KOPT-K1 (cell line): ENCODE data around the gene CLEC16A.

Source experiments
- H3K27ac ChIP-seq: fragments of 200-600 bp; sonication (generic); 2 replicates; pipeline ENCODE4 v1.5.1; 2016; ENCODE audit warnings: antibody characterized with exemption, mild to moderate bottlenecking, low read depth, low read length; ENCODE audit not compliant: poor library complexity, severe bottlenecking
- H3K36me3 ChIP-seq: fragments of 200-600 bp; sonication (generic); 2 replicates; pipeline ENCODE4 v1.5.1; 2017; ENCODE audit warnings: antibody characterized with exemption, mild to moderate bottlenecking, low read length, moderate library complexity; ENCODE audit not compliant: insufficient read depth
- H3K9me3 ChIP-seq: fragments of 200-600 bp; sonication (generic); 2 replicates; pipeline ENCODE4 v1.5.1; 2017; ENCODE audit warnings: antibody characterized with exemption, low read length, mild to moderate bottlenecking; ENCODE audit not compliant: insufficient read depth, poor library complexity, severe bottlenecking

The CLEC16A gene

DNA sequence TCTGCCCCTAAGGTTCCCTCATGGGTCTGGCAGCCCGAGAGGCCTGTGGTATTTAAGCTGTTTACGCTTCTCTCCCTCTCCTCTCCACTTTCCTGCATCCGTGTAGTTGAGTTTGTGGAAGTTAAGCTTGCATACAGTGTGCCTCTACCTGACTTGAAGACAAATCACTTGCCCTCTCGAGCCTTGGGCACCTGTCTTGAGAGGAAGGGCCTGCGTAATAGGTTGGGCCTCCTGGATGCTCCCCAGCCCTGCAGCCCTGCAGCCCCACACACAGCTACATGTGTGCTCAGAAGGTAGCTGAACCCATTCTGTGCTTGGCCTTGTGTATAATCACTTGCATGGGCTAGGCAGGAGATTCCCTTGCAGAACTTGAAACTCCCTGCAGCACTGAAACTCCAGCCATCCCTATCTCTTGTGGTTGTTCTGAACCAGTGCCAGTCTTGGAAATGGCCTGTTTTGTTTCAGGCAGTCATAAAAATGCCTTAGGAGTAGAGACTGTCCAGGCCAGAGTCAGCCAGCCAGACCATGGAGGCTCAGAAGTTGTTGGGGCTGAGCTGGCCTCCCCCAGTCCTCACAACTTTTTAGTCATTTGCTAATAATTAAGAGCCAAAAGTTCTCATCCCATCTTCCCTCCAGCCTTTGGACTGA, 134.6 kb downstream of the CLEC16A start:
- Histone ChIP-seq H3K27ac (peak overlapping the region; percentile 68), H3K9me3 (no peaks in the 10 kb centered on the region), H3K36me3 (peaks cover 15% of the 10 kb centered on the region; the same call in 1 of the 2 replicates)

DNA sequence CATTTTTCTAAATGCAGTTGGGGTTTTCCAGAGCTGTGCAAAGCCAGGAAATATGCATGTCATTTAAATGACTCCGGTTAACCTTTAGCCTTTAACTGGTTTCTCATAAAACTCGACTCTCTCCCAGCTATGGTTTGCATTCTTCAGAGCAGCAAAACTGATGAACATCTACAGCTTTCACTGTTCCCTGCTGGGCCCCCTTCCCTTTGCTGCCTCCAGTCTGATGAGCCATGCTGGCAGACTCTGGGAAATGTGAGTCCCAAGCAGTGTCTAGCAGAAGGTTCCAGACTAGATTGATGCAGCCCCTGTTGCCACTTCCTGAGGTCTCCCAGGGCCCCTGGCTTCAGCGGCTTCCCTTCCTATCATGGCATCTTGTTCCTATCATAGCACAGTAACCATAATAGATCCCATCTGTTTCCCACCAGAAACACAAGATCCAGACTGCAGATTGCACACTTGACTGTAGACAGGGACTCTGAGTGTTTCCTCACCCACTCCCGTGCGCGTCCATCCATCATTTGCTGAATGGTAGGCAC, 135.4 kb downstream of the CLEC16A start:
- peak overlapping the region; percentile 68 for H3K27ac ChIP-seq
- H3K36me3 ChIP-seq, result peaks cover 15% of the 10 kb centered on the region; the same call in 1 of the 2 replicates
- H3K9me3 ChIP-seq, result no peaks in the 10 kb centered on the region

DNA sequence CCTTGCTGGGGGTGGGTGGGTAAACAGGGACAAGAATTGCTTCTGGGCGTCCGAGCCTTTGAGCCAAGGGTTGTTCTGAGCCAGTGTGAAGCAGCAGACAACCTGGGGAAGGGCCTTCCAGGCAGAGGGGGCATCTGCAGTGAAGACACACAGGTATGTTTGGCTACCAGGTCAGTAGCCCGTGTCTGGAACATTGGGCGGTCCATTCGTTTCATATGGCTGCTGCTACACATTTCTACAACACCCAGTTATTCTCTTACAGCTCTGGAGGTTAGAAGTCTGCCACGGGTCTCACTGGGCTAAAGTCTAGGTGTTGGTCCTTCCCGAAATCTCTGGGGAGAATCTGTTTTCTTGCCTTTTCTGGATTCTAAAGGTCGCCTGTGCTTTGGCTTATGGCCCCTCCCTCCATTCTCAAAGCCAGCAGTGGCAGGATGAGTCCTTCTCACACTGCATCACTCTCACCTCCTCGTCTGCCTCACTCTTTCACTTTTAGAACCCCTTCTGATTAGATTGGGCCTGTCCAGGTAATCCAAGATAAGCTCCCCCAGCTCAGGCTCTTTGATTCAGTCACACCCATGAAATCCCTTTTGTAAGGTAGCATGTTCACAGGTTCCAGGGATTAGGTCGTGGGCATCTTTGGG, 136.1 kb downstream of the CLEC16A start:
- no peaks in the 10 kb centered on the region for H3K9me3 ChIP-seq
- peak overlapping the region; percentile 68 for H3K27ac ChIP-seq
- H3K36me3 ChIP-seq, result peaks cover 15% of the 10 kb centered on the region; the same call in 1 of the 2 replicates

DNA sequence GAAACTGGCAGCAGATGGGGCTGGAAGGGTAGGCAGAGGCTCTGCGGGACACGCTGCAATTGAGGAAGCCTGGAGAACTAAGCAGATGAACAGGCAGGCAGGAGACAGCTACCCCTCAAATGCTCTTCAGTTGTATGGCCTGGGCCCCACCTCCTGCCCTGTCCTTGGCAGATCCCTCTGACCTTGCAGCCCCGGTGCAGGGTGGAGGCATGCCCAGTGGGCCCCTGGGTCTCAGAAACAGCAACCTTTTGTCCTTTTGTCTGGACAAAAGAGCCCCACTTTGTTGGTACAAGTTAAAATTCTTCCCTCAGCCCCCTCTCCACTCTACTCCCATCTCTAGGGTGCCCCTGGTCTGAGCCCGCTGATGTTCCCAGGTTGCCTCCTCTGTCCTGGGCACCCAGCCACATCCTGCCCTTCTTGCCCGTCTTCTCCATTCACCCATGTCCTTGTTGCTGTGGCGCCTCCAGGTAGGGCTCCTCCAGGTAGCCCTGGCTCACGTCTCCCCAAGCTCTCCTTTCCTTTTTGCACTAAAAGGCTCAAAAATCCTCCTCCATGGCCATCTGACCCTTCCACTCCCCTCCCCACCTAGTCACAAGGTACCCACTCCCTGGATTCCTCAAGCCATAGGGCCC, 136.8 kb downstream of the CLEC16A start:
- no peaks in the 10 kb centered on the region for H3K9me3 ChIP-seq
- peak overlapping the region; percentile 68 for H3K27ac ChIP-seq
- H3K36me3 ChIP-seq, result peaks cover 15% of the 10 kb centered on the region; the same call in 1 of the 2 replicates

DNA sequence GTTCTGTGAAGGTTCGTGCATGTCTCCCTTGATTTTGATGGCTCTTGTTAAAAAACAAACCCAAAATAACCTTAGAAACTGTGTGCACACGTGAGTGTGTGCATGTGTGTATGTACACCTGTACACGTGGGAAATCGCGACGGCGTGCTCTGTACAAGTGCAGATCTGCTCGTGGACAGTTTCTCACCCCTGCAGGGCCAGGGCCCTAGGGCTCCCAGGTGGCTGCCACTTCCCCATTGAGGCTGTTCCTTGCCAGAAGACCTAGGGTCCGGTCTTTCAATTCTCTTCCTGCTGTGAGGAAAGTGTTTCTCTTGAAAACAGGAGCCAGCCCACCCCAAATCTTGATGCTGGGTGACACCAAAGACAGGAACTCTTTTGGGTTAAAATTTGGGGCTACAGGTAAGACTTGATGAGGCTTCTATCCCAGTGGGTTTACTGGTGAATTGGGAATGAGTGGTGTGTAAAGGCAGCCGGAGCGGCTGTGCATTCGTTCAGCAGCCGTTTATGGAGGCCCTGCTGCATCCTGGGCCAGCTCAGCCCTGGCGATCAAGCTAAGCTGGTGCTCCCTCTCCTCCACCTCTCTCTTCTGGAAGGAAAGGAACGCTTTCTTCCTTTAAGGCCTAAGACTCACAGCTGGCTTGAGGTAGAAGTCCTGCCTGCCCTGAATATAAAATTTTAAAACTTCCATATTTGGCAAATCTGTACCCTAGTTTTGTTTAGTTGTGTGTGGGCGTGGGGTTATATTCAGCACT, 137.9 kb downstream of the CLEC16A start:
- peak overlapping the region; percentile 42 for H3K27ac ChIP-seq
- peaks cover 15% of the 10 kb centered on the region; the same call in 1 of the 2 replicates for H3K36me3 ChIP-seq
- H3K9me3 ChIP-seq, result no peaks in the 10 kb centered on the region

DNA sequence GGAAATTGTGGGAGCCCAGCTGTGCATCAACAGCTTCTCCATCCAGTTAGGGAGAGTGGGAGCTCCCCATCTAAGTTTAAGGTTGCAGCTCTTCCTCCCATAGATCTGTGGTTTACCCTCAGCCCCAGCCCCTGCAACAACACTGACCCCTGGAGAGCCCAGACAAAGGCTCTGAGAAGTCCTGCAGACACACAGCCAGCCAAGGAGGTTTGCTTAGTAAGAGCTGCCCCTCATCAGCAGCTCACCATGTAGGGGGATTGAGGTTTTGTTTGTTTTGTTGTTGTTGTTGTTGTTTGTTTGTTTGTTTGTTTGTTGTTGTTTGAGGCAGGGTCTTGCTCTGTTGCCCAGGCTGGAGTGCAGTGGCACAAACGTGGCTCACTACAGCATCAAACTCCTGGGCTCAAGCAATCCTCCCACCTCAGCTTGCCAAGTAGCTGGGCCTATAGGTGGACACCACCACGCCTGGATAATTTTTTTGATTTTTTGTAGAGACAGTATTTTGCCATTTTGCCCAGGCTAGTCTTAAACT, 138.6 kb downstream of the CLEC16A start:
- peaks cover 15% of the 10 kb centered on the region; the same call in 1 of the 2 replicates for H3K36me3 ChIP-seq
- H3K9me3 ChIP-seq, result no peaks in the 10 kb centered on the region
- peak overlapping the region; percentile 42 for H3K27ac ChIP-seq

DNA sequence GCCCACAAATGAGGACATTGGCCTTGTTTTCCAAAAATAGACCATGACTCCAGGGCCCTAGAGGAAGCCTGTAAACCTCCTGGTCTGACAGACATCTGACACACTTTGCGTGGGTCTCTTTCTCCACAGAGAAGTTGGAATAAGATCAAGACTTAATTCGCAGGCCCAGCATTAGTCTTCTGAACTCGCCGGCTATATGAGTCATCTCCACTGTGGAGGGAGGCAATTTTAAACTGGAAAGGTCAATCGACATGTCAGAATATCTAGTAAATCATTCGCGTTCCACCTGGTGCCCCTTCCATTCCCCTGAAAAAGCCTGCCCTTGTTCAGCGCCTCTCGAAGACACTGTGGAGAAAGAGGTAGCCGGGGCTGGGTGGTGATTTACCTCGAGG, 140.1 kb downstream of the CLEC16A start:
- H3K36me3 ChIP-seq, result peaks cover 15% of the 10 kb centered on the region; the same call in 1 of the 2 replicates
- H3K9me3 ChIP-seq, result no peaks in the 10 kb centered on the region
- peak overlapping the region; percentile 100 for H3K27ac ChIP-seq

DNA sequence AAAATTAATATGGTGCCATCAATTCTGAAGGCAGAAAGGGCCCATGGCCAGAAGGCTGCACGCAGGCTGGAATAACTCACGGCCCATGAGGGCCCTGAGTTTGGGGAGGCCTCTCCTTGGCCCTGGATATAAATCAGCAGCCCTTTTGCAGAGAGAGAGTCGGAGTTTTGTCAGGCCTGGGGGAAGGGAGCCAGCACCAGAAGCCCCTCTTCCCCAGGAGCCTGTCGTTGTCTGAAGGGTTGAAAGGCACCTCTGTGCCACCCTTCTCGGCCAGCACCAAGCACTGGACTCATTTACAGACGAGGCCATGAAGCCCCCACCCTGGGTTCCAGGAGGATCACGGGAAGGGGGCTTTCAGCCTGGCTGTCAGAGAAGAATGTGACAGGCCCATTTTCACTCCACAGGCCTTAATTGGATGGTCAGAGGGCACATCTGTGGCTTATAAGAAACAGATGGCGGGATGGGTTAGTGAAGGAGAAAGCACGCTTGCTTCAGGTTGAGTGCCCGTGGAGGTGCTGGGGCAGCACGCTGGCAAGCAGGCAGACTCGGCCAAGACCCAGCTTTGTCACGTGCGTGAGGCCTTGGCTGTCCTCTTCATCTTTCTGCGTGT, 140.6 kb downstream of the CLEC16A start:
- Histone ChIP-seq H3K36me3 (peaks cover 13% of the 10 kb centered on the region; the same call in 1 of the 2 replicates), H3K27ac (peak overlapping the region; percentile 100), H3K9me3 (no peaks in the 10 kb centered on the region)

DNA sequence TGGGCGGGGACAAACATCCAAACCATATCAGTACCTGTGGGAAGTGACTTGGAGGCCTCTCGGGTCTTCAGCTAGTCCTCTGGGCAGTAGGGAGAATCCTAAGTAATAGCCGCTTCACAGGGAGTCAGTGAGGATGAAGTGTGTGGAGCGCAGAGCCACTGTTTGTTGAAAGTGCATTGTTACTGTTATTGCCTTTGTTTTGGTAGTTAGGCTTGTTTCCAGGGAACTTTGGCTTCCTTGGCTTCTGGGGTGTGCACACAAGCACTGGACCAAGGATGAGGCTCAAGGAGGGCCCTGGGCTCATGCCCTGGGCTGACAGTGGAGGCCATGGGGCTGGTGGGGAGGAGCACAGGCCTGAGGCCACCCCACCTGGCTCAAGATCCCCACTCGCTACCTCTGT, 141.6 kb downstream of the CLEC16A start:
- Histone ChIP-seq H3K27ac (peak overlapping the region; percentile 100), H3K36me3 (0 out of 2 replicates have a peak, but pooled peaks cover 4% of the 10 kb centered on the region), H3K9me3 (no peaks in the 10 kb centered on the region)

DNA sequence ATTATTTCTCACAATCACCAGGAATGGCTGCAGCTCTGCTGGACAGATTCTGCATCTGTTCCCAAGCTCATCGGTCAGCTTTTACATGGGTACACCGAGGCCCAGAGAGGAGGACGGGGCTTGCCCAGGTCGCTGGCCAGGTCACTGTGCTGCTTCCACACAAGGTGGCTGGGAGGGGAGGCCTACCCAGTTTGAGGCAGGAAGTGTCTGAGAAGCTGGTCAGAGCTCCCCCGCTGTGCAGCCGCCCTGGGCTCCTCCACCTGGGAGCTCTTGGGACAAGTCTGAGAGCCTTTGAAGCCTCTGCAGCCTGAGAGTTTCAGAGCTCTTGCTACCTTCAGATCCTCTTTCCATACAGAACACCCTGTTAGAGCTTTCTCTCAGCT, 143.3 kb downstream of the CLEC16A start:
- H3K36me3 ChIP-seq, result peaks cover 8% of the 10 kb centered on the region; the same call in 1 of the 2 replicates
- H3K9me3 ChIP-seq, result no peaks in the 10 kb centered on the region
- H3K27ac ChIP-seq, result peak overlapping the region; percentile 100

DNA sequence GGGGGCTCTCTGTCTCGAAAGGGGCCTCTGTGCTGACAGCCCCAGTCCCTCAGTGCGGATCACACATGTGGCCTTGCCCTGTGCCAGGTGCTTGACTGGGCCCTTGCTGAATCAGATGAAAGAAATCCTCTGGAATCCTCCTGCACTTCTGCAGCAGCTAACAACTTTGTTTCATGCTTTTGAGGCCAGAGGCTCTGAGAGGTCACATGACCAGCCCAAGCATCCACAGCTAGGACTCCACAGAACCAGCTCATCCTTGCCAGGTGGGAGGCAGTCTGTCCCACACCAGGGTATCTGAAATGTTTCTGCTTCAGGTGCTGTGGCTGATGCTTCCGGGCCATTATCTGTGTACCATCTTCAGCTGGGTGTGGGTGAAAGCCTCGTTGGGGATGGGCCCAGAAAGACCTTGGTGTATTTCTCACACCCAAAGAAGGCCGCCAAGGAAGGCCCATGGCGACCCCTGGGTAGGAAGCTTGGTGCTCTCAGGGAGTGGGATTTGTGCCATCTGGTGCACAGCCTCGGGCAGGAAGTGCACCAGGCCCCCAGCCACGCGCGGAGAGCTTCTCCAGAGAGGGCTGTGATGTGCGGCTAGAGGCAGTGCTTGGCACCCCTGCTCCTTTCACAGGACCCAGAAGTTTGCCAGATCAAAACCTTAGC, 143.8 kb downstream of the CLEC16A start:
- H3K9me3 ChIP-seq, result no peaks in the 10 kb centered on the region
- peak overlapping the region; percentile 100 for H3K27ac ChIP-seq
- peaks cover 8% of the 10 kb centered on the region; the same call in 1 of the 2 replicates for H3K36me3 ChIP-seq

DNA sequence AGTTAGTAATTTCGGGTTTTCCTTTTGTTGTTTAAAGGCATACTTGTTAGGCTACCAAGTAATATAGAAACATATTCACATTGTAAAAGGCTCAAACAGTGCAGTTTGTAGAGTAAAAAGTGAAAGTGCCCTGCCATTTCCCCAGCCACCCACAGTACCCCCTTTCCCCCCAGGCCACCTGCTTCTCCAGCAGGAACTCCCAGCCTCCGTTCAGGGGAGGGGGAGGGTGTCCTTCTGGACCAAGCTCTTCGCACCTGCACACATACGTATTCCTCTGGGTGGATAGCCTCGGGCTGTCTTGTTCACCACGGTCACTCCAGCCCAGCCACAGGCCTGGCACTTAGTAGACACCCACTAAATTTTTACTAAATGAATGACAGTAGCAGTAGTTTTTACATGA, 144.5 kb downstream of the CLEC16A start:
- H3K27ac ChIP-seq, result peak overlapping the region; percentile 100
- H3K36me3 ChIP-seq, result peaks cover 8% of the 10 kb centered on the region; the same call in 1 of the 2 replicates
- H3K9me3 ChIP-seq, result no peaks in the 10 kb centered on the region

DNA sequence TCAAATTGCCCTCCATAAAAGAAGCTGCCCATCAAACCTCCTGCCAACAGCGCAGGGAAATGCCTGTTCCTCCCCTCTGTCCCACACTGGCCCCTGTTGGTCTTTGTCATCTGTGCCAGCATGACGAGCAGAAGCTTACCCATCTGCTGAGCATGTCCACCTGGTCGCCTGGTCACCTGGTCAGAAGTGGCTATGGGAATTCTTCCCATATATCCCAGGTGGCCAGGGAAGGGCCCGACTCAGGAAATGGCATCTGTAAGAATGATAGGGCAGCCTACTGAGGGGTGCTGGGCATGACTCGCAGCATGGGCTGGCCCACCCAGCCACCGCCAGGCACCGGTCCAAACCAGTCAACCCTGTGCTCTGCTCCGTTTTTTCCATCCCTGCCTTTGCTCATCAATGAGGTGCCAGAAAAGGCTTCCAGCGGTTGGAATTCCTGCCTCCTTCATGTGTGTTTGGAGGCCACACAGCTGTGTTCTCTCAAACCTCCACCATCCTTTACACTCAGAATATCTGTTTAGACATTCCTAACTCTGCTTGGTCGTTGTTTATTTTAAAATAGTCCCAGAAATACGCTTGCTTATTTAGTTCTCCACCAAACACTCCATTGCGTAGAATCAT, 145.2 kb downstream of the CLEC16A start:
- H3K36me3 ChIP-seq, result peaks cover 8% of the 10 kb centered on the region; the same call in 1 of the 2 replicates
- peak overlapping the region; percentile 100 for H3K27ac ChIP-seq
- no peaks in the 10 kb centered on the region for H3K9me3 ChIP-seq
